Kidney epithelial cell (primary cell): ENCODE measurements around the gene FRMPD2. TPM values are rescaled to one million over a fixed set of nuclear protein-coding genes. Genes with fewer than 3 reads are reported as not detected.
"Not testable (repeated sequence)": the region's sequence is repeated elsewhere in the genome, so short reads cannot be mapped to it uniquely, and the experiment has no call there.

Experiments
- DNase-seq: peaks from one replicate; pipeline ENCODE4 v3.0.0-alpha.2; 2010; ENCODE audit warnings: low read depth
- H3K27me3 ChIP-seq: 2 replicates; pipeline ENCODE4 v1.6.0; 2011; ENCODE audit warnings: low read length; ENCODE audit not compliant: control insufficient read depth, insufficient read depth
- H3K36me3 ChIP-seq: 2 replicates; pipeline ENCODE4 v1.5.1; 2011; ENCODE audit warnings: low read length; ENCODE audit not compliant: control insufficient read depth, insufficient read depth
- H3K4me3 ChIP-seq: 2 replicates; pipeline ENCODE4 v1.5.1; 2011; ENCODE audit warnings: low read depth, mild to moderate bottlenecking, control low read depth, low read length
- CTCF ChIP-seq: IDR thresholded peaks from 2 replicates; pipeline ENCODE4 v1.5.1; 2011; ENCODE audit warnings: mild to moderate bottlenecking, moderate library complexity, low read length, control low read depth, inconsistent platforms; ENCODE audit not compliant: insufficient read depth, poor library complexity, severe bottlenecking
- total RNA-seq: library from RNA; depleted of rRNA; stranded (reverse); fragments of >200 nt; gene quantifications from 2 replicates; pipeline ENCODE4 v1.2.3, GENCODE V29; 2015

Gene FRMPD2
- total RNA-seq, 1 donor from 2014 or later = 0.42 TPM

GRCh38 chr10:48227213-48227612, 47.3 kb downstream of the FRMPD2 start:
- peaks cover 2% of the 10 kb centered on the region for H3K27me3 ChIP-seq
- no peak overlapping the region for H3K4me3 ChIP-seq
- no peaks in the 10 kb centered on the region for H3K36me3 ChIP-seq
- no peak for TF ChIP-seq CTCF
- no peak for DNase-seq

GRCh38 chr10:48224979-48225560, 49.4 kb downstream of the FRMPD2 start:
- no peak for TF ChIP-seq CTCF
- H3K27me3 ChIP-seq = peaks cover 2% of the 10 kb centered on the region
- no peak for DNase-seq
- no peaks in the 10 kb centered on the region for H3K36me3 ChIP-seq
- H3K4me3 ChIP-seq = no peak overlapping the region

DNA sequence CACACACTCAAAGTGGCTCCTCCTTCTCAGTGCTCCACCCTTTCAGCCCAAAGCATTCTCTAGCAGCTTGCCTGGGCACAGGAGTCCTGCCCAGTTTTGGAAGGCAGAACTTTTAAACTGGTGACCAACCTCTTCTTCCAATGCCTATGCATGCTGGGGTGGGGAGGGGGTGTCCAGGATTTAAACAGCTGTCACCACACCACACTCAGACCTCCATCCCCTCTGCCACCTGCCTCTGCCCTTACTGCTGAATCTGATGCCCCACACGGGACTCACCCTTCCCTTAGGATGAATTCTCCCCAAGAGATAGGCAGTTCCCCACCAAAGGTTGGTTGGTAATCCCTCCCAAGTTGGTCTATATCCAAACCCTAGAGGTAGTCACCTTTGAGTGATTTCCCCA, 50.2 kb downstream of the FRMPD2 start:
- no peak for DNase-seq
- no peak for TF ChIP-seq CTCF
- H3K36me3 ChIP-seq = no peaks in the 10 kb centered on the region
- H3K4me3 ChIP-seq = no peak overlapping the region
- peaks cover 2% of the 10 kb centered on the region for H3K27me3 ChIP-seq

GRCh38 chr10:48221814-48222213, 52.7 kb downstream of the FRMPD2 start:
- peaks cover 4% of the 10 kb centered on the region for H3K27me3 ChIP-seq

GRCh38 chr10:48221031-48221430, 53.5 kb downstream of the FRMPD2 start:
- H3K36me3 ChIP-seq, H3K4me3 ChIP-seq, DNase-seq: not testable (repeated sequence)

More at GRCh38 chr10:48221814-48222213, 52.7 kb downstream of the FRMPD2 start:
- H3K4me3 ChIP-seq = no peak overlapping the region
- no peaks in the 10 kb centered on the region for H3K36me3 ChIP-seq
- no peak for DNase-seq
- no peak for TF ChIP-seq CTCF

DNA sequence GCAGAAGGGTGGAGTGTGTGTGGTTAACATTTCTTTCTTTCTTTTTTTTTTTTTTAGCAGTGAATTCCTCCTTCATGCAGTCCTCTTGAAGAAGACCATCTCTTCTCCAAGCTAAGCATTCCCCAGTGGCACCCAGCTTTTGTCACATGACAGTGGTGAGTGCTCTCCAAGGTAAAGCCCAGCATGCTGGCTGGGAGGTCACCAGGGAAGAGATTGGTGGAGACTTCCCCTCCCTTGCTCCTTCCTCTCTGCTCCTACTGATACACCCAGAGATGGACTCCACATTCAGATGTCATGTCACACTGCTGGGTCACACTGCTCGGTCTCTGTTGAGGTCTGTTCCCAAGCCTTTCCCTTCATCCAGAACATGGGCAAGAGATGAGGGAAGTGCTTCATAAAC, 55.3 kb downstream of the FRMPD2 start:
- no peak for TF ChIP-seq CTCF
- Histone ChIP-seq H3K27me3 (peaks cover 4% of the 10 kb centered on the region), H3K4me3 (no peak overlapping the region), H3K36me3 (no peaks in the 10 kb centered on the region)
- no peak for DNase-seq

More at GRCh38 chr10:48221031-48221430, 53.5 kb downstream of the FRMPD2 start:
- H3K27me3 ChIP-seq = not testable (repeated sequence)
